Upper lobe of left lung (tissue), 6 donors: ENCODE data around the gene NXNL2. TPM values are rescaled to one million over a fixed set of nuclear protein-coding genes. Genes with fewer than 3 reads are reported as not detected.

Experiments used
- ATAC-seq, 2 donors: fragments of 200-7000 bp; cut with Tn5 transposase; one replicate each; pipeline ENCODE4 v1.9.1; 2022; ENCODE audit warnings: mild to moderate bottlenecking in 2 of 2, moderate library complexity in 2 of 2; ENCODE audit not compliant: low FRiP score in 2 of 2
- DNase-seq, 2 donors: peaks; one replicate each; pipeline ENCODE4 v3.0.0-alpha.2; 2019 to 2020
- H3K27ac ChIP-seq, 4 donors: fragments of 200-600 bp; sonication (generic); one replicate each; pipeline ENCODE4 v1.5.1; 2016 to 2019
- H3K27me3 ChIP-seq, 4 donors: fragments of 200-600 bp; sonication (generic); one replicate each; pipeline ENCODE4 v1.5.1; 2017 to 2019
- H3K36me3 ChIP-seq, 4 donors: fragments of 200-600 bp; sonication (generic); one replicate each; pipeline ENCODE4 v1.5.1; 2016 to 2019
- H3K4me1 ChIP-seq, 4 donors: fragments of 200-600 bp; sonication (generic); one replicate each; pipeline ENCODE4 v1.5.1; 2018 to 2019
- H3K4me3 ChIP-seq, 4 donors: fragments of 200-600 bp; sonication (generic); one replicate each; pipeline ENCODE4 v1.5.1; 2017 to 2019; ENCODE audit warnings: mild to moderate bottlenecking in 2 of 4, moderate library complexity in 1 of 4
- H3K9me3 ChIP-seq, 4 donors: fragments of 200-600 bp; sonication (generic); one replicate each; pipeline ENCODE4 v1.5.1; 2018 to 2019
- EP300 ChIP-seq, 4 donors: sonication (generic); formaldehyde crosslinking; IDR thresholded peaks; one replicate each; pipeline ENCODE4 v1.5.1; 2017; ENCODE audit warnings: antibody characterized with exemption in 4 of 4, control low read depth in 2 of 4
- POLR2A ChIP-seq, 4 donors: fragments of 450-650 bp; IDR thresholded peaks; one replicate each; pipeline ENCODE4 v1.5.1; 2016 to 2017; ENCODE audit warnings: antibody characterized with exemption in 4 of 4, mild to moderate bottlenecking in 2 of 4
- POLR2AphosphoS5 ChIP-seq, 2 donors: sonication (generic); formaldehyde crosslinking; IDR thresholded peaks; one replicate each; pipeline ENCODE4 v1.5.1; 2017; ENCODE audit warnings: antibody characterized with exemption in 2 of 2
- WGBS, 2 donors: methylation state at CpG; one replicate each; pipeline ENCODE4 v1.1.5; 2017 to 2018; 5-methylcytosine and 5-hydroxymethylcytosine counted together
- total RNA-seq, 6 donors: library from RNA; depleted of rRNA in 4 of 6; stranded (reverse); fragments of >200 nt in 4 of 6; gene quantifications; one replicate each; pipeline versions ENCODE4 v1.1.0 to v1.2.1, GENCODE V29; 2016 to 2021
- TF ChIP-seq, protein P1 (sequence below), 6 experiments: fragments of 450-650 bp in 4 of 6; fragments of 200-600 bp in 2 of 6; sonication (generic) in 2 of 6; IDR thresholded peaks; one replicate each; pipeline ENCODE4 v1.5.1; 2016 to 2019; ENCODE audit warnings: antibody characterized with exemption in 6 of 6
- donor health status: DM: no; HTN: no; CAD: no; lungs with moderate emphysema.
- donor health status: DM: no; HTN: yes; CAD: no; lungs with severe emphysema.

NXNL2 gene
- total RNA-seq, 6 donors from 2014 or later, result 0.37 to 4.2 (median 0.97) TPM; not detected in 2

DNA sequence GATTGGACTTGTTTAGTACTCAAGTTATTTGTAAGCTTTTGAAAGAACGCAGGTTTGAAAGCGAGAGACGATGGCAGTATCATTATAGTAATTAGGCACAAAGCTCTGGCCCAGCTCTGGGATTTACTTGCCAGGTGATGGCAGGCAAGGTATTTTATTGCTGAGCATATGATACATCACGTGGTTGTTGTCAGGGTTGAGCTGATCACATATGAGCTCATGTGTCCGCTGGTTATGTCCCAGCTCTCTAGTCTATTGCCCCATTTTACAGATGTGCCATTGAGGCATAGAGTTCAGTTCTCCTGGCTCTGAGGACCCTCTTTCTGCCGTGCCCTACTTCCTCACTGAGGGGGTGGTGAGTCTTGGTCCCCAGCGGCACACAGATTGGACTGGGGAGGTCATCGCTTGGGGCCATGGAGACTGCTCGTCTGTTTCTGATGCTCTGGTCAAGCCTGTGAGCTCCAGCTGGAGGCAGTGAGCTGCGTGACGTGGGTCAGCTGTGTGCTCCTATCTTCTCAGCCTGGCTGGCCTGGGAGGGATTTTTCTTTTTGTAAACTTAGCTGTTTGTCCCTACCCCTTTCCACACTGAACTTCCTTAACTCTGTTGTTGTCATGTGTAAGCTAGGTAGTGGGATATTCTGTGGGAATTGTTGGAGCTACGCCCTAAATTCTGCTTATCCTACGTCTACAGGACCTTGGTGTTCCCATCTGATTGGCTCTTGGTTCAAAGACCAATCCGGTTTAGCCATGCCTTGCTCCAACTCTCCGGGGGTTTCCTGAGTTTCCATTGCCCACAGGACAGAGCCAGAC is 2.2 kb downstream of the NXNL2 start:
- peaks cover 13 to 36% (median 20%) of the 10 kb centered on the region in 4 donors for H3K4me1 ChIP-seq
- no peak for TF ChIP-seq POLR2A (IDR thresholded peaks at IDR 0.05)
- TF ChIP-seq, protein P1, sequence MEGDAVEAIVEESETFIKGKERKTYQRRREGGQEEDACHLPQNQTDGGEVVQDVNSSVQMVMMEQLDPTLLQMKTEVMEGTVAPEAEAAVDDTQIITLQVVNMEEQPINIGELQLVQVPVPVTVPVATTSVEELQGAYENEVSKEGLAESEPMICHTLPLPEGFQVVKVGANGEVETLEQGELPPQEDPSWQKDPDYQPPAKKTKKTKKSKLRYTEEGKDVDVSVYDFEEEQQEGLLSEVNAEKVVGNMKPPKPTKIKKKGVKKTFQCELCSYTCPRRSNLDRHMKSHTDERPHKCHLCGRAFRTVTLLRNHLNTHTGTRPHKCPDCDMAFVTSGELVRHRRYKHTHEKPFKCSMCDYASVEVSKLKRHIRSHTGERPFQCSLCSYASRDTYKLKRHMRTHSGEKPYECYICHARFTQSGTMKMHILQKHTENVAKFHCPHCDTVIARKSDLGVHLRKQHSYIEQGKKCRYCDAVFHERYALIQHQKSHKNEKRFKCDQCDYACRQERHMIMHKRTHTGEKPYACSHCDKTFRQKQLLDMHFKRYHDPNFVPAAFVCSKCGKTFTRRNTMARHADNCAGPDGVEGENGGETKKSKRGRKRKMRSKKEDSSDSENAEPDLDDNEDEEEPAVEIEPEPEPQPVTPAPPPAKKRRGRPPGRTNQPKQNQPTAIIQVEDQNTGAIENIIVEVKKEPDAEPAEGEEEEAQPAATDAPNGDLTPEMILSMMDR (IDR thresholded peaks at IDR 0.05), result no peak
- H3K9me3 ChIP-seq, result no peaks in the 10 kb centered on the region
- ATAC-seq (no peak), DNase-seq (no peak)
- no peak overlapping the region for H3K27ac ChIP-seq
- whole genome bisulfite sequencing, 2 donors, result 66 to 72% methylated on average over 10 to 15 of the region's 15 CpGs
- peaks cover 0 to 12% (median 0%) of the 10 kb centered on the region in 4 donors for H3K27me3 ChIP-seq
- H3K4me3 ChIP-seq, result no peak overlapping the region
- H3K36me3 ChIP-seq, result no peaks in the 10 kb centered on the region

DNA sequence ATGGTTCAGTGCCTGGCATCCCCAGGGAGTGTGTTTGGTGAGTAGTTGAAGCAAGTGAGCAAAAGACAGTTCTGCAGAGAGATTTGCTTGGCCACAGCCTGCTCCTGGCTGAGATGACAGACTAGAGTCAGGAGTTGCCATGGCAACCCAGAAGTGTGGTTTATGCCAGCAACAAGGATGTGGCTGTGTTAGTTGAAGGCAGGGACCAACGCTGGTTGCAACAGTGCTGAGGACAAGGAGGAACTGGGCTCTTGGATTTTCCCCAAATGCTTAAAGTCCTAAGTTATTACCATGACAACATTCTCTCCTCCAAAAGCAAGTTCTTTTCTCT is 2.7 kb downstream of the NXNL2 start:
- 13 to 20% methylated on average over 1 of the region's 1 CpG for WGBS, 2 donors
- Histone ChIP-seq H3K4me3 (no peak overlapping the region), H3K27me3 (peaks cover 0 to 12% (median 0%) of the 10 kb centered on the region in 4 donors), H3K36me3 (no peaks in the 10 kb centered on the region), H3K27ac (no peak overlapping the region), H3K9me3 (no peaks in the 10 kb centered on the region), H3K4me1 (peaks cover 13 to 30% (median 20%) of the 10 kb centered on the region in 4 donors)
- peak in 1 of 2 donors; percentile 41 for DNase-seq
- no peak for ATAC-seq
- TF ChIP-seq EP300 (IDR thresholded peaks at IDR 0.05), result no peak
- TF ChIP-seq POLR2AphosphoS5 (IDR thresholded peaks at IDR 0.05), result no peak
- no peak for TF ChIP-seq POLR2A (IDR thresholded peaks at IDR 0.05)
- TF ChIP-seq, protein P1 (IDR thresholded peaks at IDR 0.05), result no peak

DNA sequence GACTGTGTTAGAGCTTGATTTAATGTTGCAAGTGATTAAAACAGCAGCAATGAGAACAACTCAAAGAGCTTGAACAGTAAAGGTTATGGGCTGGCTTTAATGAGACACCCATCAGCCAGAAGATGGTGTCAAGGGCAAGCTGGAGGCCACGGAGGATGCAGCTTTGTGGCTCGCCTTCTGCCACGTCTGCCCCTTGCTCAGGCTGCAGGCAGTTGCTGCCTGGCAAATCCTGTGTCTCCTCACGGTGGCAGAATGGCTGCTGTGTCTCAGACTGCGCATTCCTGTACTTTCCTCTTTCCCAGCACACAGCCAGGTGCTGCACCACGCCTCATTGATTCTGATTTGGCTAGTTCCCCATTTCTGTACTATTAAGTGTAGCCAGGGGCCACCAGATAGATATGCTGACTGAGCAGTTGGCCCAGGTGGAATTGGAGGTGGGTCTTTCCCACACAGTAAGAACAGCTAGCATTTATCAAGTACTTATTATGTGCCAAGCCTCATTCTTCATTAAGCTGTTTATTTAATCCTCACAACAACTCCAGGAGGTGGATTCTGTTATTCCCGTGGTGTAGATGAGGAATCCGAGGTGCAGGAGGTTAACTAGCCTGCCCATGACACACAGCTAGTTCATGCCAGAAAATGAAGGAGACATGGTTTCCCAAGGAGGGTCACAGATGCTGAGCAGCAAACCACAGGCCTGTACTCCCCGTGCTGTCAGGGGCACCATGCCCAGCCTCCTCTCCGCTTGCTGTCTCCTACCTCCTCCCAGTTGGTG is 3.5 kb downstream of the NXNL2 start:
- no peaks in the 10 kb centered on the region for H3K36me3 ChIP-seq
- peaks cover 13 to 27% (median 20%) of the 10 kb centered on the region in 4 donors for H3K4me1 ChIP-seq
- 86 to 87% methylated on average over 7 to 10 of the region's 10 CpGs for WGBS, 2 donors
- H3K9me3 ChIP-seq, result no peaks in the 10 kb centered on the region
- DNase-seq (no peak), ATAC-seq (no peak)
- no peak for TF ChIP-seq POLR2AphosphoS5 (IDR thresholded peaks at IDR 0.05)
- TF ChIP-seq POLR2A (IDR thresholded peaks at IDR 0.05), result no peak
- no peak for TF ChIP-seq EP300 (IDR thresholded peaks at IDR 0.05)
- TF ChIP-seq, protein P1 (IDR thresholded peaks at IDR 0.05), result no peak
- no peak overlapping the region for H3K4me3 ChIP-seq
- no peak overlapping the region for H3K27ac ChIP-seq
- H3K27me3 ChIP-seq, result peaks cover 0 to 12% (median 0%) of the 10 kb centered on the region in 4 donors

DNA sequence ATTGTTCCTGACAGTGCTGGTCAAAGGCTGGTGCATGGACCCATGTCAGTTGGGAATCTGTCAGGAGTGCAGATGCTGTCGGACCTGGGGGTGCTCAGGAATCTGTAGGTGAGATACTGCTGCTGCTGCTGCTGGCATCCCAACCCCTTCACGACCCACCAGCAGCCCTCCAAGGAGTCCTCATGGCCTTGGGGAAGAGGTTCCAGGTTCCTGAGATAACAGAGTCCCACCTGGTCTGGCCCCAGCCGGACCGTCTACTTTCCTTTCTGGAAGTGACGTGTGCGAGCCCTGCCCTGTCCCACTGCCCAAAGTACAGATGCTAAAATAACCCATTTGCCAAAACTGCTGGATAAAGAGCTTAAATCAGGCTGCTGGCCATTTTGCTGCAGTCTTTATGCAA is 4.3 kb downstream of the NXNL2 start:
- WGBS, 2 donors, result 88 to 94% methylated on average over 5 to 6 of the region's 6 CpGs
- DNase-seq, result no peak
- TF ChIP-seq POLR2A (IDR thresholded peaks at IDR 0.05) (no peak), POLR2AphosphoS5 (IDR thresholded peaks at IDR 0.05) (no peak), EP300 (IDR thresholded peaks at IDR 0.05) (no peak)
- TF ChIP-seq, protein P1 (IDR thresholded peaks at IDR 0.05), result no peak

More for the DNA sequence above, 4.3 kb downstream of the NXNL2 start:
- no peak overlapping the region for H3K4me3 ChIP-seq
- no peaks in the 10 kb centered on the region for H3K36me3 ChIP-seq
- H3K27me3 ChIP-seq, result peaks cover 0 to 12% (median 0%) of the 10 kb centered on the region in 4 donors
- peaks cover 9 to 20% (median 15%) of the 10 kb centered on the region in 4 donors for H3K4me1 ChIP-seq
- no peaks in the 10 kb centered on the region for H3K9me3 ChIP-seq
- ATAC-seq, result no peak
- no peak overlapping the region for H3K27ac ChIP-seq
